ENCODE results near the gene DLGAP1. TPM values are rescaled to one million over a fixed set of nuclear protein-coding genes. Genes with fewer than 3 reads are reported as not detected.

DLGAP1 gene
- total RNA-seq, 1 donor from 2014 or later = 0.05 TPM

DNA sequence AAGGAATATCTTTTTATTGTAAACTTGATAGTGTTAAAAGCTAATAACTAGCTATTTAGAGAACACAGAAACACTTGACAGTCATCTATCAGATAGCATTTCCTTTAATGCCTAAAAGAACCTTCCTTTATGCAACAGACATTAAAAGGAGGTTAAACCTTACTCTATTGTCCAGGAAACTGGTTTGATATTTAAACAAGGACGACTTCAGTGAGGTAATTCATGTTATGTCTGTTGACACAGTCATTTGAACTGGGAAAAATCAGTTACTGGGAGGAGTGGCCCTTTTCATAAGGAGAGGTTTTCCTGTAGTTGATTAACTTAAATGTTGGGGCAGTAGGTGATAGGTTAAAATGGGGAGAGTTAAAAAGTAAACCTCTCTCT is 998.4 kb downstream of the DLGAP1 start:
- H3K4me1 Mint-ChIP-seq (ENCODE audit: unreplicated experiment) = peaks cover 62% of the 10 kb centered on the region
- no peak for DNase-seq (ENCODE audit: extremely low spot score, unreplicated experiment)
- no peaks in the 10 kb centered on the region for H3K27me3 Mint-ChIP-seq (ENCODE audit: unreplicated experiment)
- no peak overlapping the region for H3K4me3 Mint-ChIP-seq (ENCODE audit: unreplicated experiment)
- peaks cover 11% of the 10 kb centered on the region for H3K9me3 Mint-ChIP-seq (ENCODE audit: unreplicated experiment)
- no peak overlapping the region for H3K27ac Mint-ChIP-seq (ENCODE audit: unreplicated experiment)
- TF ChIP-seq, protein P1, sequence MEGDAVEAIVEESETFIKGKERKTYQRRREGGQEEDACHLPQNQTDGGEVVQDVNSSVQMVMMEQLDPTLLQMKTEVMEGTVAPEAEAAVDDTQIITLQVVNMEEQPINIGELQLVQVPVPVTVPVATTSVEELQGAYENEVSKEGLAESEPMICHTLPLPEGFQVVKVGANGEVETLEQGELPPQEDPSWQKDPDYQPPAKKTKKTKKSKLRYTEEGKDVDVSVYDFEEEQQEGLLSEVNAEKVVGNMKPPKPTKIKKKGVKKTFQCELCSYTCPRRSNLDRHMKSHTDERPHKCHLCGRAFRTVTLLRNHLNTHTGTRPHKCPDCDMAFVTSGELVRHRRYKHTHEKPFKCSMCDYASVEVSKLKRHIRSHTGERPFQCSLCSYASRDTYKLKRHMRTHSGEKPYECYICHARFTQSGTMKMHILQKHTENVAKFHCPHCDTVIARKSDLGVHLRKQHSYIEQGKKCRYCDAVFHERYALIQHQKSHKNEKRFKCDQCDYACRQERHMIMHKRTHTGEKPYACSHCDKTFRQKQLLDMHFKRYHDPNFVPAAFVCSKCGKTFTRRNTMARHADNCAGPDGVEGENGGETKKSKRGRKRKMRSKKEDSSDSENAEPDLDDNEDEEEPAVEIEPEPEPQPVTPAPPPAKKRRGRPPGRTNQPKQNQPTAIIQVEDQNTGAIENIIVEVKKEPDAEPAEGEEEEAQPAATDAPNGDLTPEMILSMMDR (IDR thresholded peaks at IDR 0.05) = no peak
- peaks cover 46% of the 10 kb centered on the region for H3K36me3 Mint-ChIP-seq (ENCODE audit: unreplicated experiment)

DNA sequence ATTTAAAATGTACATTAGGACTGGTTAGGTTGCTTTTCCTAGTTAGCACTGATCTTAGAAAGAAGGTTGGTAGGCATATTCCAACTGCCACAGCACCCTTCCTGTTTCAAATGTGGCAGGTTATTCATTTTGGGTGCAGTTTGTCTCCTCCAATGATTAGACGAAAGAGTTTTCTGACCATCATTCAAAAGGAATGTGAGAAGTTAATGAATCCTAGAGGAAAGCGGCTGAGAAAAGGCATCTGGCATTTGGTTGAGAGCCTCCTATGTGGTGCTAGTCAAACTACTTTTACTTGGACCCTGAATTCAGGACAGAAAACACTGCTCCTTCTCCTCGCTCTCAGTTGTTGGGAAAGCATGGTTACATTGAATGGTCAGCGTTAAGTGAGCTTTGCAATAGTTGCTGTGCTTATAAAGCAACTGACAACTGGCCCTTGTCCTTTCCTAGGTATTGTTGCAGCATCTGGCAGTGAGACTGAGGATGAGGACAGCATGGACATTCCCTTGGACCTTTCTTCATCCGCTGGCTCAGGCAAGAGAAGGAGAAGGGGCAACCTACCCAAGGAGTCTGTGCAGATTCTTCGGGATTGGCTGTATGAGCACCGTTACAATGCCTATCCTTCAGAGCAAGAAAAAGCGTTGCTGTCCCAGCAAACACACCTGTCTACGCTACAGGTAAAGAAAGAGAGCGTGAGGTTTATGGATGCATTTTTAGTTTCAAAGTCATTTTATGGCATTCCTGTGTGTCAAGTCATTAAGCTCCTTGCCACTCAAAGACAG is 999.0 kb downstream of the DLGAP1 start:
- peaks cover 40% of the 10 kb centered on the region for H3K36me3 Mint-ChIP-seq (ENCODE audit: unreplicated experiment)
- H3K4me1 Mint-ChIP-seq (ENCODE audit: unreplicated experiment) = peaks cover 61% of the 10 kb centered on the region
- H3K27me3 Mint-ChIP-seq (ENCODE audit: unreplicated experiment) = no peaks in the 10 kb centered on the region
- H3K4me3 Mint-ChIP-seq (ENCODE audit: unreplicated experiment) = peak overlapping the region; percentile 94
- H3K9me3 Mint-ChIP-seq (ENCODE audit: unreplicated experiment) = peaks cover 5% of the 10 kb centered on the region
- H3K27ac Mint-ChIP-seq (ENCODE audit: unreplicated experiment) = peak overlapping the region; percentile 98
- TF ChIP-seq, protein P1 (IDR thresholded peaks at IDR 0.05) = no peak
- DNase-seq (ENCODE audit: extremely low spot score, unreplicated experiment) = no peak

DNA sequence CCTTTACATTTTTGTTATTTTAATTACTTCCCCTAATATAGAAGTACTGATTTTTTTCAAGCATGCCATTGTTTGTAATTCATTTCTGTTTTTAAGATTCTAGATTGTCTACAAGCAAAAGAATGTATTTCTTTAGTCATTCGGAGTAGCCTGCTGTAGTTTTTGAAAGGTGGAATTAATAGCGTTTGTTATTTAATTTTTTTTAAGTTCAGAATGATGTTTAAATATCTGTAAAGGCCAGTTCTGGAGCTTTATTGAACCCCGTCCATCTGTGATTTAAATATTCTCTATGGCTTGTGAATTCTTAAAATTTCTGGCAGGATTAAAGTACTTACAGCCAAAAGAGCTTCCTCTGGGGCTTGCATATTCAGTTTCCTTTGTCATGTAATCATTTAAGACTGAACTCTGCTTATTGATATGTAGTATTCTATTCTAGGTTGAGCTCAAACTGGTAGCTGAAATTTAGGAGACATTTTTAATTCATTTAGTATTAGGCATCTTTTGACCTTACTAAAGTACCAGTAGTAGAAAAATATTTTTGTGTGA is 999.9 kb downstream of the DLGAP1 start:
- TF ChIP-seq, protein P1 (IDR thresholded peaks at IDR 0.05) = peak; percentile 6
- Mint-ChIP-seq H3K36me3 (ENCODE audit: unreplicated experiment) (peaks cover 32% of the 10 kb centered on the region), H3K27me3 (ENCODE audit: unreplicated experiment) (no peaks in the 10 kb centered on the region), H3K9me3 (ENCODE audit: unreplicated experiment) (no peaks in the 10 kb centered on the region), H3K4me3 (ENCODE audit: unreplicated experiment) (peak overlapping the region; percentile 94), H3K4me1 (ENCODE audit: unreplicated experiment) (peaks cover 61% of the 10 kb centered on the region), H3K27ac (ENCODE audit: unreplicated experiment) (peak overlapping the region; percentile 98)
- DNase-seq (ENCODE audit: extremely low spot score, unreplicated experiment) = no peak

DNA sequence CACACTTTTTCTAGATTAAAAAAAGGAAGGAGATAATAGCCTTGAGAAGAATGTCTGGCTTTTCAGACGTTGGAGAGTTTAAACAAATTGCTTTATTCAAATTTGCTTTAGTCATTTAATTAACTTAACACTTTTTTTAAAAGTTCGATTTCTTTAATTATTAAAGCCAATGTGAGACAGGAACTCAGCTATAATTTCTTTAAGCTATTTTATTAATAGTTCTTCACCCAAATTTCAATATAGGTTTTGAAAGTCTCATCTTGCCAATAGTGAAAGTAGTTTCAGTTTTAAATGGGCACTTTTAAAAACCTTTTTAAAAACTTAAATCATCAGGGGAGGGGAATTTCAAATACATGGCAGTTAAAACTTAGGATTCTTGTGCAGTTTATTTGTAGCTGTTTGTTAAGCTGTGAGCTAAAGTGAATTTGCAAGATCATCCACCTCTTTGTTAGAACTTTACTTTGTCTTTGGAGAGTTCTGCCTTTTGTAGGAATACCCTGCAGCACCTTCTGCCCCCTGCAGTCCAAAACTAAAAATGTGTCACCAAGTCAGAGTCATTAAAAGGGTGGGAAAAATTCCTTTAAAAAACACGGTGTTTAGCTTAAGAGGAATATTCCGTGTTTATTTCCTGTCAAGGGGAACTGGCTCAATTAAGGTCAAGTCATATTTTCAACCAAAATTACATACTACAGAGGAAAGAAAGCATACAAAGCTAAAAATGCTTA is 1000.6 kb downstream of the DLGAP1 start:
- TF ChIP-seq, protein P1 (IDR thresholded peaks at IDR 0.05) = peak; percentile 79
- H3K4me1 Mint-ChIP-seq (ENCODE audit: unreplicated experiment) = peaks cover 61% of the 10 kb centered on the region
- H3K36me3 Mint-ChIP-seq (ENCODE audit: unreplicated experiment) = peaks cover 31% of the 10 kb centered on the region
- H3K4me3 Mint-ChIP-seq (ENCODE audit: unreplicated experiment) = peak overlapping the region; percentile 94
- no peaks in the 10 kb centered on the region for H3K9me3 Mint-ChIP-seq (ENCODE audit: unreplicated experiment)
- no peaks in the 10 kb centered on the region for H3K27me3 Mint-ChIP-seq (ENCODE audit: unreplicated experiment)
- no peak for DNase-seq (ENCODE audit: extremely low spot score, unreplicated experiment)
- peak overlapping the region; percentile 98 for H3K27ac Mint-ChIP-seq (ENCODE audit: unreplicated experiment)
